ENCODE measurements around the gene IGFN1.

The IGFN1 gene

GRCh38 chr1:201169203-201169602 lies 21.4 kb upstream of the IGFN1 start:
- no peak overlapping the region for H3K4me3 ChIP-seq (ENCODE audit: low read depth in 1 of 2, low read length in 2 of 2)
- H3K36me3 ChIP-seq (ENCODE audit: insufficient read depth, low read length), result no peaks in the 10 kb centered on the region
- no peak for DNase-seq
- no peak overlapping the region for H2AFZ ChIP-seq (ENCODE audit: low read depth, low read length)
- no peak for ATAC-seq (ENCODE audit: insufficient read depth, low read depth)
- no peak overlapping the region for H3K27ac ChIP-seq (ENCODE audit: low read length)
- H3K79me2 ChIP-seq (ENCODE audit: insufficient read depth, low read length), result no peaks in the 10 kb centered on the region
- no peak overlapping the region for H3K4me2 ChIP-seq (ENCODE audit: insufficient read depth, low read length)
- no peak for TF ChIP-seq CTCF (IDR thresholded peaks at IDR 0.05; ENCODE audit: borderline replicate concordance, extremely low read depth, low read length, poor library complexity, severe bottlenecking)
- TF ChIP-seq EZH2 (IDR thresholded peaks at IDR 0.05; ENCODE audit: borderline replicate concordance, low read depth, low read length, severe bottlenecking), result no peak
- H3K27me3 ChIP-seq (ENCODE audit: insufficient read depth, low read length, poor library complexity), result peaks cover 19% of the 10 kb centered on the region
- H3K4me1 ChIP-seq (ENCODE audit: insufficient read depth, low read length), result no peaks in the 10 kb centered on the region
- H3K9ac ChIP-seq (ENCODE audit: low read depth, low read length), result no peak overlapping the region
- H4K20me1 ChIP-seq (ENCODE audit: insufficient read depth, low read length), result no peaks in the 10 kb centered on the region
- no peaks in the 10 kb centered on the region for H3K9me3 ChIP-seq (ENCODE audit: insufficient read depth, low read length, severe bottlenecking)

- H3K4me3 ChIP-seq (ENCODE audit: low read depth in 1 of 2, low read length in 2 of 2), result no peak overlapping the region
- H3K27me3 ChIP-seq (ENCODE audit: insufficient read depth, low read length, poor library complexity), result peaks cover 15% of the 10 kb centered on the region
- H3K4me1 ChIP-seq (ENCODE audit: insufficient read depth, low read length), result no peaks in the 10 kb centered on the region
- no peak for ATAC-seq (ENCODE audit: insufficient read depth, low read depth)
- no peaks in the 10 kb centered on the region for H3K9me3 ChIP-seq (ENCODE audit: insufficient read depth, low read length, severe bottlenecking)
- no peaks in the 10 kb centered on the region for H3K36me3 ChIP-seq (ENCODE audit: insufficient read depth, low read length)
- H2AFZ ChIP-seq (ENCODE audit: low read depth, low read length), result no peak overlapping the region
- H3K79me2 ChIP-seq (ENCODE audit: insufficient read depth, low read length), result no peaks in the 10 kb centered on the region
- no peak for DNase-seq
- H3K27ac ChIP-seq (ENCODE audit: low read length), result no peak overlapping the region
- no peak overlapping the region for H3K9ac ChIP-seq (ENCODE audit: low read depth, low read length)
- no peak overlapping the region for H3K4me2 ChIP-seq (ENCODE audit: insufficient read depth, low read length)
- TF ChIP-seq CTCF (IDR thresholded peaks at IDR 0.05; ENCODE audit: borderline replicate concordance, extremely low read depth, low read length, poor library complexity, severe bottlenecking) (no peak), EZH2 (IDR thresholded peaks at IDR 0.05; ENCODE audit: borderline replicate concordance, low read depth, low read length, severe bottlenecking) (no peak)
- H4K20me1 ChIP-seq (ENCODE audit: insufficient read depth, low read length), result no peaks in the 10 kb centered on the region
These were observed 20.6 kb upstream of the IGFN1 start for GRCh38 chr1:201169971-201170532.

GRCh38 chr1:201170533-201171062 lies 20.0 kb upstream of the IGFN1 start:
- Histone ChIP-seq H3K4me2 (ENCODE audit: insufficient read depth, low read length) (no peak overlapping the region), H3K4me3 (ENCODE audit: low read depth in 1 of 2, low read length in 2 of 2) (no peak overlapping the region), H3K36me3 (ENCODE audit: insufficient read depth, low read length) (no peaks in the 10 kb centered on the region), H2AFZ (ENCODE audit: low read depth, low read length) (no peak overlapping the region), H4K20me1 (ENCODE audit: insufficient read depth, low read length) (no peaks in the 10 kb centered on the region), H3K79me2 (ENCODE audit: insufficient read depth, low read length) (no peaks in the 10 kb centered on the region), H3K9me3 (ENCODE audit: insufficient read depth, low read length, severe bottlenecking) (no peaks in the 10 kb centered on the region), H3K4me1 (ENCODE audit: insufficient read depth, low read length) (no peaks in the 10 kb centered on the region), H3K27me3 (ENCODE audit: insufficient read depth, low read length, poor library complexity) (peaks cover 15% of the 10 kb centered on the region), H3K9ac (ENCODE audit: low read depth, low read length) (no peak overlapping the region), H3K27ac (ENCODE audit: low read length) (no peak overlapping the region)
- no peak for TF ChIP-seq EZH2 (IDR thresholded peaks at IDR 0.05; ENCODE audit: borderline replicate concordance, low read depth, low read length, severe bottlenecking)
- TF ChIP-seq CTCF (IDR thresholded peaks at IDR 0.05; ENCODE audit: borderline replicate concordance, extremely low read depth, low read length, poor library complexity, severe bottlenecking), result no peak
- DNase-seq (no peak), ATAC-seq (ENCODE audit: insufficient read depth, low read depth) (no peak)
